ENCODE results near the gene STK38. TPM values are rescaled to one million over a fixed set of nuclear protein-coding genes. Genes with fewer than 3 reads are reported as not detected.
"Not testable (repeated sequence)": the region's sequence is repeated elsewhere in the genome, so short reads cannot be mapped to it uniquely, and the experiment has no call there.

STK38 gene
- total and polyA plus RNA-seq, 3 experiments from 2014 or later, result 44.9 to 110 (median 47.6) TPM

- peaks cover 3 to 9% (median 8%) of the 10 kb centered on the region in 3 donors for H3K4me1 Mint-ChIP-seq
- H3K4me1 ChIP-seq (ENCODE audit: insufficient read depth, low read length), result peaks cover 8% of the 10 kb centered on the region
- no peaks in the 10 kb centered on the region for H3K36me3 ChIP-seq (ENCODE audit: insufficient read depth, low read length)
- ChIA-PET POLR2A (interaction anchor here (0.6 kb wide), 1 partner anchor 124 kb away, joined by 5 read pairs; no protein-coding TSS in a partner anchor), CTCF (interaction anchor here (0.6 to 0.9 kb wide), 3 partner anchors 10 to 153 kb away, joined by 3 read pairs; no protein-coding TSS in a partner anchor)
- peak overlapping the region in 2 of 8 donors; percentile 58 to 73 for H3K27ac Mint-ChIP-seq
- no peak overlapping the region for H3K4me3 ChIP-seq (ENCODE audit: low read length)
- H3K36me3 Mint-ChIP-seq, result peaks cover 0 to 3% (median 0%) of the 10 kb centered on the region in 3 donors
- H3K9me3 Mint-ChIP-seq, result peaks cover 0 to 3% (median 2%) of the 10 kb centered on the region in 5 donors
- H3K9me3 ChIP-seq (ENCODE audit: low read length), result no peaks in the 10 kb centered on the region
- peaks cover 0 to 2% of the 10 kb centered on the region in 2 donors for H3K27me3 Mint-ChIP-seq
- DNase-seq, result no peak
- H3K4me3 Mint-ChIP-seq, result no peak overlapping the region
- H3K27ac ChIP-seq (ENCODE audit: low read depth, low read length), result no peak overlapping the region
- H3K27me3 ChIP-seq (ENCODE audit: insufficient read depth, low read length, poor library complexity, severe bottlenecking), result no peaks in the 10 kb centered on the region
Observed at GRCh38 chr6:36576578-36576977, 29.3 kb upstream of the STK38 start.

GRCh38 chr6:36574679-36575078 is 27.4 kb upstream of the STK38 start:
- H3K27me3 ChIP-seq (ENCODE audit: insufficient read depth, low read length, poor library complexity, severe bottlenecking), result no peaks in the 10 kb centered on the region
- Mint-ChIP-seq H3K4me1 (peaks cover 2 to 7% (median 7%) of the 10 kb centered on the region in 3 donors), H3K4me3 (no peak overlapping the region), H3K36me3 (peaks cover 0 to 3% (median 0%) of the 10 kb centered on the region in 3 donors), H3K27ac (no peak overlapping the region), H3K27me3 (peaks cover 0 to 2% of the 10 kb centered on the region in 2 donors), H3K9me3 (peaks cover 0 to 4% (median 2%) of the 10 kb centered on the region in 5 donors)
- ChIA-PET POLR2A (no interaction called here), CTCF (no interaction called here)
- no peaks in the 10 kb centered on the region for H3K36me3 ChIP-seq (ENCODE audit: insufficient read depth, low read length)
- no peaks in the 10 kb centered on the region for H3K9me3 ChIP-seq (ENCODE audit: low read length)
- no peak for DNase-seq
- peaks cover 5% of the 10 kb centered on the region for H3K4me1 ChIP-seq (ENCODE audit: insufficient read depth, low read length)
- H3K4me3 ChIP-seq (ENCODE audit: low read length), result no peak overlapping the region
- H3K27ac ChIP-seq (ENCODE audit: low read depth, low read length), result no peak overlapping the region

GRCh38 chr6:36572353-36573311 is 25.4 kb upstream of the STK38 start:
- not testable (repeated sequence) for H3K27me3 Mint-ChIP-seq
- POLR2A ChIA-PET, result interaction anchor here (0.6 to 1.1 kb wide), 2 partner anchors 129 to 389 kb away, joined by 3 read pairs; partner anchors contain the start of gene KCTD20

GRCh38 chr6:36571122-36572043 is 24.1 kb upstream of the STK38 start:
- DNase-seq, result no peak
- Mint-ChIP-seq H3K27me3 (no peaks in the 10 kb centered on the region), H3K9me3 (peaks cover 0 to 4% (median 2%) of the 10 kb centered on the region in 5 donors), H3K27ac (no peak overlapping the region), H3K4me1 (no peaks in the 10 kb centered on the region), H3K4me3 (no peak overlapping the region), H3K36me3 (peaks cover 0 to 3% (median 0%) of the 10 kb centered on the region in 3 donors)
- no peaks in the 10 kb centered on the region for H3K4me1 ChIP-seq (ENCODE audit: insufficient read depth, low read length)
- ChIA-PET CTCF (no interaction called here), POLR2A (interaction anchor here (1.1 kb wide), 1 partner anchor 128 kb away, joined by 3 read pairs; the partner anchor contains the start of gene KCTD20)
- no peaks in the 10 kb centered on the region for H3K9me3 ChIP-seq (ENCODE audit: low read length)
- H3K4me3 ChIP-seq (ENCODE audit: low read length), result no peak overlapping the region
- no peaks in the 10 kb centered on the region for H3K27me3 ChIP-seq (ENCODE audit: insufficient read depth, low read length, poor library complexity, severe bottlenecking)
- H3K27ac ChIP-seq (ENCODE audit: low read depth, low read length), result no peak overlapping the region
- H3K36me3 ChIP-seq (ENCODE audit: insufficient read depth, low read length), result no peaks in the 10 kb centered on the region

More at GRCh38 chr6:36572353-36573311, 25.4 kb upstream of the STK38 start:
- H3K27ac Mint-ChIP-seq; H3K27me3 ChIP-seq (ENCODE audit: insufficient read depth, low read length, poor library complexity, severe bottlenecking); H3K4me1 Mint-ChIP-seq; H3K4me3 ChIP-seq (ENCODE audit: low read length); DNase-seq; H3K36me3 ChIP-seq (ENCODE audit: insufficient read depth, low read length); H3K4me3 Mint-ChIP-seq; H3K9me3 ChIP-seq (ENCODE audit: low read length); H3K36me3 Mint-ChIP-seq; H3K9me3 Mint-ChIP-seq; CTCF ChIA-PET; H3K27ac ChIP-seq (ENCODE audit: low read depth, low read length); H3K4me1 ChIP-seq (ENCODE audit: insufficient read depth, low read length): not testable (repeated sequence)

- no peaks in the 10 kb centered on the region for H3K4me1 Mint-ChIP-seq
- Histone ChIP-seq H3K27ac (ENCODE audit: low read depth, low read length) (no peak overlapping the region), H3K36me3 (ENCODE audit: insufficient read depth, low read length) (no peaks in the 10 kb centered on the region), H3K9me3 (ENCODE audit: low read length) (no peaks in the 10 kb centered on the region), H3K4me3 (ENCODE audit: low read length) (no peak overlapping the region), H3K27me3 (ENCODE audit: insufficient read depth, low read length, poor library complexity, severe bottlenecking) (no peaks in the 10 kb centered on the region), H3K4me1 (ENCODE audit: insufficient read depth, low read length) (no peaks in the 10 kb centered on the region)
- H3K27me3 Mint-ChIP-seq, result no peaks in the 10 kb centered on the region
- no peak for DNase-seq
- peaks cover 0 to 4% (median 2%) of the 10 kb centered on the region in 5 donors for H3K9me3 Mint-ChIP-seq
- H3K36me3 Mint-ChIP-seq, result peaks cover 0 to 3% (median 0%) of the 10 kb centered on the region in 3 donors
- H3K4me3 Mint-ChIP-seq, result no peak overlapping the region
- CTCF ChIA-PET, result interaction anchor here (1.3 kb wide), 1 partner anchor 10 kb away, joined by 4 read pairs; no protein-coding TSS in a partner anchor
- POLR2A ChIA-PET, result no interaction called here
- no peak overlapping the region for H3K27ac Mint-ChIP-seq
Observed at GRCh38 chr6:36570264-36570663, 23.0 kb upstream of the STK38 start.

GRCh38 chr6:36566418-36566905 is 19.2 kb upstream of the STK38 start:
- Histone ChIP-seq H3K27me3 (ENCODE audit: insufficient read depth, low read length, poor library complexity, severe bottlenecking) (no peaks in the 10 kb centered on the region), H3K4me1 (ENCODE audit: insufficient read depth, low read length) (no peaks in the 10 kb centered on the region), H3K36me3 (ENCODE audit: insufficient read depth, low read length) (no peaks in the 10 kb centered on the region), H3K9me3 (ENCODE audit: low read length) (no peaks in the 10 kb centered on the region), H3K4me3 (ENCODE audit: low read length) (no peak overlapping the region), H3K27ac (ENCODE audit: low read depth, low read length) (no peak overlapping the region)
- no peak for DNase-seq
- no peak overlapping the region for H3K4me3 Mint-ChIP-seq
- no peaks in the 10 kb centered on the region for H3K4me1 Mint-ChIP-seq
- H3K27me3 Mint-ChIP-seq, result no peaks in the 10 kb centered on the region
- no peak overlapping the region for H3K27ac Mint-ChIP-seq
- no peaks in the 10 kb centered on the region for H3K9me3 Mint-ChIP-seq
- no peaks in the 10 kb centered on the region for H3K36me3 Mint-ChIP-seq
- CTCF ChIA-PET, result interaction anchor here (1.7 kb wide), 1 partner anchor 48 kb away, joined by 5 read pairs; no protein-coding TSS in a partner anchor
- POLR2A ChIA-PET, result no interaction called here

- Histone ChIP-seq H3K27ac (ENCODE audit: low read depth, low read length) (no peak overlapping the region), H3K36me3 (ENCODE audit: insufficient read depth, low read length) (no peaks in the 10 kb centered on the region), H3K4me1 (ENCODE audit: insufficient read depth, low read length) (no peaks in the 10 kb centered on the region), H3K27me3 (ENCODE audit: insufficient read depth, low read length, poor library complexity, severe bottlenecking) (no peaks in the 10 kb centered on the region), H3K4me3 (ENCODE audit: low read length) (no peak overlapping the region), H3K9me3 (ENCODE audit: low read length) (no peaks in the 10 kb centered on the region)
- ChIA-PET CTCF (no interaction called here), POLR2A (no interaction called here)
- Mint-ChIP-seq H3K9me3 (no peaks in the 10 kb centered on the region), H3K36me3 (peaks cover 0 to 3% (median 0%) of the 10 kb centered on the region in 3 donors), H3K4me3 (no peak overlapping the region), H3K4me1 (peaks cover 0 to 3% (median 0%) of the 10 kb centered on the region in 3 donors), H3K27me3 (peaks cover 0 to 2% of the 10 kb centered on the region in 2 donors), H3K27ac (peak overlapping the region in 1 of 8 donors; percentile 29)
- no peak for DNase-seq
Observed at GRCh38 chr6:36563928-36564284, 16.6 kb upstream of the STK38 start.

Data from CD8-positive, alpha-beta memory T cell (primary cell).